ENCODE data around the gene WDR4. TPM values are rescaled to one million over a fixed set of nuclear protein-coding genes. Genes with fewer than 3 reads are reported as not detected.
A peak's percentile ranks its signal among the peaks of the same experiment; 100 is the strongest.
"Not testable (repeated sequence)": the region's sequence is repeated elsewhere in the genome, so short reads cannot be mapped to it uniquely, and the experiment has no call there.

Gene WDR4
- total RNA-seq, 6 donors from 2014 or later = 10.2 to 49.2 (median 18.6) TPM

- Histone ChIP-seq H3K4me1 (no peaks in the 10 kb centered on the region), H3K27me3 (no peaks in the 10 kb centered on the region)
- TF ChIP-seq, protein P1, sequence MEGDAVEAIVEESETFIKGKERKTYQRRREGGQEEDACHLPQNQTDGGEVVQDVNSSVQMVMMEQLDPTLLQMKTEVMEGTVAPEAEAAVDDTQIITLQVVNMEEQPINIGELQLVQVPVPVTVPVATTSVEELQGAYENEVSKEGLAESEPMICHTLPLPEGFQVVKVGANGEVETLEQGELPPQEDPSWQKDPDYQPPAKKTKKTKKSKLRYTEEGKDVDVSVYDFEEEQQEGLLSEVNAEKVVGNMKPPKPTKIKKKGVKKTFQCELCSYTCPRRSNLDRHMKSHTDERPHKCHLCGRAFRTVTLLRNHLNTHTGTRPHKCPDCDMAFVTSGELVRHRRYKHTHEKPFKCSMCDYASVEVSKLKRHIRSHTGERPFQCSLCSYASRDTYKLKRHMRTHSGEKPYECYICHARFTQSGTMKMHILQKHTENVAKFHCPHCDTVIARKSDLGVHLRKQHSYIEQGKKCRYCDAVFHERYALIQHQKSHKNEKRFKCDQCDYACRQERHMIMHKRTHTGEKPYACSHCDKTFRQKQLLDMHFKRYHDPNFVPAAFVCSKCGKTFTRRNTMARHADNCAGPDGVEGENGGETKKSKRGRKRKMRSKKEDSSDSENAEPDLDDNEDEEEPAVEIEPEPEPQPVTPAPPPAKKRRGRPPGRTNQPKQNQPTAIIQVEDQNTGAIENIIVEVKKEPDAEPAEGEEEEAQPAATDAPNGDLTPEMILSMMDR (IDR thresholded peaks at IDR 0.05) = no peak
- no peak for TF ChIP-seq POLR2A (IDR thresholded peaks at IDR 0.05)
- no peak for TF ChIP-seq EP300 (IDR thresholded peaks at IDR 0.05)
- no peak for TF ChIP-seq POLR2AphosphoS5 (IDR thresholded peaks at IDR 0.05)
These were observed 58.5 kb downstream of the WDR4 start for GRCh38 chr21:42820616-42821465.

GRCh38 chr21:42819861-42820615 is 59.3 kb downstream of the WDR4 start:
- Histone ChIP-seq H3K9me3 (no peaks in the 10 kb centered on the region), H3K27me3 (no peaks in the 10 kb centered on the region), H3K27ac (no peak overlapping the region), H3K36me3 (no peaks in the 10 kb centered on the region), H3K4me3 (no peak overlapping the region), H3K4me1 (no peaks in the 10 kb centered on the region)
- WGBS, 2 donors = 88 to 98% methylated on average over 7 of the region's 7 CpGs
- DNase-seq (no peak), ATAC-seq (ENCODE audit: low FRiP score in 2 of 2) (no peak)
- TF ChIP-seq POLR2A (IDR thresholded peaks at IDR 0.05) (no peak), POLR2AphosphoS5 (IDR thresholded peaks at IDR 0.05) (no peak), EP300 (IDR thresholded peaks at IDR 0.05) (no peak)
- TF ChIP-seq, protein P1 (IDR thresholded peaks at IDR 0.05) = no peak

More at GRCh38 chr21:42820616-42821465, 58.5 kb downstream of the WDR4 start:
- H3K27ac ChIP-seq = no peak overlapping the region
- no peak overlapping the region for H3K4me3 ChIP-seq
- 71 to 88% methylated on average over 2 to 8 of the region's 8 CpGs for WGBS, 2 donors
- no peaks in the 10 kb centered on the region for H3K36me3 ChIP-seq
- ATAC-seq (ENCODE audit: low FRiP score in 2 of 2) (no peak), DNase-seq (no peak)
- no peaks in the 10 kb centered on the region for H3K9me3 ChIP-seq

DNA sequence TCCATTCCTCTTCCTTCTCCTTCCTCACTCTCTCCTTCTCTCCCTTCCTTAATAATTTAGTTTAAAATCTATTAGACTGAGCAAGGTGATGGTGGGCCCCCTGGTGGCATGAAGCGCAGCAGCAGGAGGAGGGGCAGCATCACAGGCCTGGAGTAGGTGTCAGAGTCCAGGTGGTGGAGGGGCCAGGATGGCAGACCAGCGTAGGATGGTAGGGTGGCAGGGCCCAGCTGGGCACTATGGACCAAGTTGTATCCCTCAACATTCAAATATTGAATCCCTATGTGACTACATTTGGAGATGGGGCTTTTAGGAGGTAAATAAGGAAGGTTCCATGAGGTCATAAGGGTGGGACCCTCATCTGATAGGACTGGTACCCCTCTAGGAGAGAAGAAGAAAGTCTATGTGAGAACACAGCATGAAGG is 61.0 kb downstream of the WDR4 start:
- TF ChIP-seq, protein P1 (IDR thresholded peaks at IDR 0.05) = peak; percentile 81 to 94 (median 86)
- no peak for TF ChIP-seq POLR2AphosphoS5 (IDR thresholded peaks at IDR 0.05)
- no peaks in the 10 kb centered on the region for H3K27me3 ChIP-seq

DNA sequence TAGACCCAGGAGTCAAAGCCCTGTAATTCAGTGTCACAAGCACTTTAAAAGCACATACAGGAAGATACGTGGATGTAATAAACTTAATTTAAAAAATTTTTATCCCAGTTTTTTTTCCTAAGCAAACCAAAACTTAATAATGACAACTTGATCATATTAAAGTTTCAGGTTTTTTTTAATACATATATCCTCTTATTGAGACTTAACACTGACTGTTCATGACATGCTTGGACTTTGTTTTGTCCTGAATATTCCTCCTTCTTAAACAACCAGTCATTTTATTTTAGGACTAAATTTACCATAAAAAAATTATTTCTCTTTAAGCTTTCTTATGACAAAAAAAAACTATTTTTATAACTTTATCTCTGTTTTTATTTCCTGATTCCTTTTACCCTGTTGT is 64.1 kb downstream of the WDR4 start:
- Histone ChIP-seq H3K4me1 (peaks cover 0 to 4% (median 0%) of the 10 kb centered on the region in 4 donors), H3K27me3 (no peaks in the 10 kb centered on the region), H3K4me3 (no peak overlapping the region), H3K36me3 (no peaks in the 10 kb centered on the region), H3K9me3 (no peaks in the 10 kb centered on the region), H3K27ac (no peak overlapping the region)
- TF ChIP-seq POLR2AphosphoS5 (IDR thresholded peaks at IDR 0.05) (no peak), POLR2A (IDR thresholded peaks at IDR 0.05) (no peak), EP300 (IDR thresholded peaks at IDR 0.05) (no peak)
- TF ChIP-seq, protein P1 (IDR thresholded peaks at IDR 0.05) = no peak
- 94 to 97% methylated on average over 1 of the region's 1 CpG for WGBS, 2 donors
- no peak for DNase-seq
- ATAC-seq (ENCODE audit: low FRiP score in 2 of 2) = no peak

More for the DNA sequence above, 61.0 kb downstream of the WDR4 start:
- 31 to 38% methylated on average over 2 of the region's 2 CpGs for WGBS, 2 donors
- H3K36me3 ChIP-seq = no peaks in the 10 kb centered on the region
- DNase-seq = peak; percentile 65 to 78
- H3K27ac ChIP-seq = no peak overlapping the region
- ATAC-seq (ENCODE audit: low FRiP score in 2 of 2) = peak; percentile 77 to 82
- H3K4me3 ChIP-seq = no peak overlapping the region
- no peaks in the 10 kb centered on the region for H3K9me3 ChIP-seq
- H3K4me1 ChIP-seq = no peaks in the 10 kb centered on the region

DNA sequence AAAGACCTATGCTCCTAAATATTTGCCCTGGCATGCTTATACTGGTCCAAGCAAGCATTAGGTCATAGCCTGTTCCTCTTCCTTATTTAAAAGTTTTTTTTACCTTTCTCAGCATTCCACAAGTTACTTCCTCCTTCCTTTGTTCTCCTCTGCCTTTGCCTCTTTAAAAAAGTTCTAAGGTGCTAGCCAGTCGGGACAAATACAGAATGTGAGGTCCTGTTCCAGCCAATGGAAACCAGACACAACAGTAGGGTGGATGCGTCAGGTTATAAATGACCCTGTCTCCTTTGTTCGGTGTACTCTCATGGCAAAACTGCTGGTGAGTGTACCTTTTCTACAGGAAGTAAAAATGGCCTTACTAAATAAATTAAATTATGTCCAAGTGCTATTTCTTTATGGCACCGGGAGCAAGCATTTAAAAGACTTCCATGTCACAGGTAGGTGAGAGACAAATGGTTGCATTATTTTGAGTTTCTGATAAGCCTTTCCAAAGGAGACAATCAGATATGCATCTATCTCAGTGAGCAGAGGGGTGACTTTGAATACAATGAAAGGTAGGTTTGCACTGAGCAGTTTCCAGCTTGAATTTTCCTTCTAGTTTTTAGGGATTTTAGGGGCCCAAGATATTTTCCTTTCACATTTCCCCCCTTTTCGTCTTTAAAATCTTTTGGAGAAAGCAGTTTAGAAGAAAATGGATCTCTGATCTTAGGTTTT is 66.7 kb downstream of the WDR4 start:
- WGBS, 2 donors = 53 to 62% methylated on average over 5 of the region's 5 CpGs
- H3K27me3 ChIP-seq; H3K4me1 ChIP-seq; H3K36me3 ChIP-seq; H3K27ac ChIP-seq; ATAC-seq (ENCODE audit: low FRiP score in 2 of 2); H3K4me3 ChIP-seq; H3K9me3 ChIP-seq; DNase-seq: not testable (repeated sequence)
